H9 (cell line): ENCODE results near the gene DAPP1. TPM values are rescaled to one million over a fixed set of nuclear protein-coding genes. Genes with fewer than 3 reads are reported as not detected.

ENCODE experiments used
- DNase-seq: peaks from one replicate; pipeline ENCODE4 v3.0.0-alpha.2; 2017
- H2AFZ ChIP-seq: one replicate; pipeline ENCODE4 v1.6.1; 2013; ENCODE audit warnings: mild to moderate bottlenecking, low read length, control low read depth, moderate library complexity
- H2AK5ac ChIP-seq: 2 replicates; pipeline ENCODE4 v1.6.1; 2013; ENCODE audit warnings: low read length, control low read depth, mixed read lengths; ENCODE audit not compliant: insufficient read length
- H2BK120ac ChIP-seq: one replicate; pipeline ENCODE4 v1.6.1; 2013; ENCODE audit warnings: low read depth, mild to moderate bottlenecking, low read length, control low read depth, inconsistent platforms; ENCODE audit not compliant: poor library complexity, severe bottlenecking
- H2BK12ac ChIP-seq: 2 replicates; pipeline ENCODE4 v1.6.1; 2013; ENCODE audit warnings: low read length, control low read depth, mixed read lengths, low read depth; ENCODE audit not compliant: insufficient read length
- H2BK15ac ChIP-seq: 2 replicates; pipeline ENCODE4 v1.6.1; 2013; ENCODE audit warnings: low read depth, low read length, control low read depth
- H2BK20ac ChIP-seq: one replicate; pipeline ENCODE4 v1.6.1; 2013; ENCODE audit warnings: low read depth, mild to moderate bottlenecking, low read length, control low read depth, inconsistent platforms; ENCODE audit not compliant: poor library complexity, severe bottlenecking
- H2BK5ac ChIP-seq: 2 replicates; pipeline ENCODE4 v1.6.1; 2013; ENCODE audit warnings: low read length, control low read depth, mixed read lengths; ENCODE audit not compliant: insufficient read length
- H3K14ac ChIP-seq: 2 replicates; pipeline ENCODE4 v1.6.1; 2013; ENCODE audit warnings: low read length, control low read depth; ENCODE audit not compliant: insufficient read depth
- H3K18ac ChIP-seq: 2 replicates; pipeline ENCODE4 v1.6.1; 2013; ENCODE audit warnings: low read depth, mild to moderate bottlenecking, mixed read lengths, low read length, control low read depth; ENCODE audit not compliant: insufficient read length
- H3K23ac ChIP-seq: 2 replicates; pipeline ENCODE4 v1.6.1; 2013; ENCODE audit warnings: low read length, control low read depth, mixed read lengths, low read depth; ENCODE audit not compliant: insufficient read length
- H3K23me2 ChIP-seq: 2 replicates; pipeline ENCODE4 v1.6.1; 2013; ENCODE audit warnings: low read depth, mild to moderate bottlenecking, mixed read lengths, low read length, control low read depth; ENCODE audit not compliant: insufficient read length, poor library complexity, severe bottlenecking
- H3K27ac ChIP-seq: 2 replicates; pipeline ENCODE4 v1.5.1; 2013; ENCODE audit warnings: low read length, control low read depth, mixed read lengths, low read depth; ENCODE audit not compliant: insufficient read length
- H3K27me3 ChIP-seq: 2 replicates; pipeline ENCODE4 v1.6.1; 2013; ENCODE audit warnings: low read length, control low read depth, inconsistent platforms; ENCODE audit not compliant: insufficient read depth
- H3K4ac ChIP-seq: 2 replicates; pipeline ENCODE4 v1.6.1; 2013; ENCODE audit warnings: low read depth, mild to moderate bottlenecking, control low read depth, inconsistent platforms, low read length, moderate library complexity
- H3K4me1 ChIP-seq: 2 replicates; pipeline ENCODE4 v1.6.1; 2013; ENCODE audit warnings: low read length, control low read depth, inconsistent platforms; ENCODE audit not compliant: insufficient read depth
- H3K4me2 ChIP-seq: 2 replicates; pipeline ENCODE4 v1.6.1; 2013; ENCODE audit warnings: low read length, control low read depth, mixed read lengths; ENCODE audit not compliant: insufficient read length, insufficient read depth
- H3K56ac ChIP-seq: 2 replicates; pipeline ENCODE4 v1.6.1; 2013; ENCODE audit warnings: low read depth, mild to moderate bottlenecking, mixed read lengths, low read length, control low read depth; ENCODE audit not compliant: insufficient read length
- H3K79me1 ChIP-seq: 2 replicates; pipeline ENCODE4 v1.6.1; 2013; ENCODE audit warnings: low read depth, mild to moderate bottlenecking, moderate library complexity, low read length, control low read depth, inconsistent platforms; ENCODE audit not compliant: insufficient read depth, poor library complexity, severe bottlenecking
- H3K79me2 ChIP-seq: 2 replicates; pipeline ENCODE4 v1.6.1; 2013; ENCODE audit warnings: low read length, control low read depth, inconsistent platforms; ENCODE audit not compliant: insufficient read depth
- H3K9ac ChIP-seq: 2 replicates; pipeline ENCODE4 v1.6.1; 2013; ENCODE audit warnings: low read length, control low read depth, mixed read lengths; ENCODE audit not compliant: insufficient read length; ENCODE audit errors: extremely low read depth
- H3K9me3 ChIP-seq: one replicate; pipeline ENCODE4 v1.6.1; 2013; ENCODE audit warnings: low read depth, low read length, inconsistent platforms; ENCODE audit not compliant: control insufficient read depth
- H3T11ph ChIP-seq: one replicate; pipeline ENCODE4 v1.6.1; 2013; ENCODE audit warnings: mild to moderate bottlenecking, low read length, control low read depth, inconsistent platforms
- H4K20me1 ChIP-seq: one replicate; pipeline ENCODE4 v1.6.1; 2013; ENCODE audit not compliant: control insufficient read depth, insufficient read length, insufficient read depth
- H4K5ac ChIP-seq: 2 replicates; pipeline ENCODE4 v1.6.1; 2013; ENCODE audit warnings: low read depth, mild to moderate bottlenecking, mixed read lengths, low read length, control low read depth; ENCODE audit not compliant: insufficient read length
- H4K8ac ChIP-seq: replicated peaks from 2 replicates; pipeline ENCODE4 v1.6.1; 2013; ENCODE audit warnings: low read length, control low read depth, mixed read lengths, low read depth; ENCODE audit not compliant: insufficient read length
- H4K91ac ChIP-seq: 2 replicates; pipeline ENCODE4 v1.6.1; 2013; ENCODE audit warnings: low read depth, mild to moderate bottlenecking, moderate library complexity, mixed read lengths, low read length, control low read depth; ENCODE audit not compliant: insufficient read length
- H3K27ac Mint-ChIP-seq, 3 experiments: 2 replicates in 2 of 3; 3 replicates in 1 of 3; pipeline ENCODE4 v1.8.0; 2020 to 2021; ENCODE audit warnings: mixed read lengths in 3 of 3, mild to moderate bottlenecking in 1 of 3, moderate library complexity in 1 of 3
- H3K27me3 Mint-ChIP-seq: 2 replicates; pipeline ENCODE4 v1.8.0; 2021; ENCODE audit warnings: low read depth, mild to moderate bottlenecking, moderate library complexity, mixed read lengths
- H3K36me3 Mint-ChIP-seq, 3 experiments: 2 replicates in 2 of 3; 3 replicates in 1 of 3; pipeline ENCODE4 v1.8.0; 2020 to 2021; ENCODE audit warnings: low read depth in 3 of 3, mixed read lengths in 3 of 3; ENCODE audit not compliant: insufficient read depth in 1 of 3
- H3K4me1 Mint-ChIP-seq, 2 experiments: 2 replicates each; pipeline ENCODE4 v1.8.0; 2020; ENCODE audit warnings: mixed read lengths in 2 of 2
- H3K4me3 Mint-ChIP-seq, 2 experiments: 2 replicates in 1 of 2; 3 replicates in 1 of 2; pipeline ENCODE4 v1.8.0; 2020 to 2021; ENCODE audit warnings: mild to moderate bottlenecking in 2 of 2, mixed read lengths in 2 of 2, moderate library complexity in 1 of 2
- H3K9me3 Mint-ChIP-seq, 2 experiments: 2 replicates in 1 of 2; 3 replicates in 1 of 2; pipeline ENCODE4 v1.8.0; 2020; ENCODE audit warnings: mild to moderate bottlenecking in 2 of 2, mixed read lengths in 2 of 2, moderate library complexity in 1 of 2
- CTCF ChIP-seq: fragments of 200-600 bp; sonication (generic); conservative IDR thresholded peaks from 3 replicates; pipeline ENCODE4 v1.8.0; 2021; ENCODE audit warnings: antibody characterized with exemption, mild to moderate bottlenecking
- WGBS: extraction: QIAGEN DNeasy Blood & Tissue Kit; methylation state at CpG from one replicate; pipeline ENCODE4 v1.1.7; 2013; ENCODE audit warnings: missing lambda C conversion rate, low lambda C conversion rate, mixed read lengths; ENCODE audit not compliant: insufficient read length; ENCODE audit errors: extremely low coverage; 5-methylcytosine and 5-hydroxymethylcytosine counted together
- total RNA-seq: library from RNA; stranded (reverse); gene quantifications from 2 replicates; pipeline ENCODE4 v1.2.1, GENCODE V29; 2021

Gene DAPP1
- total RNA-seq, 1 experiment from 2014 or later = not detected

- H3K4ac ChIP-seq = no peak overlapping the region
- H3K27me3 Mint-ChIP-seq = no peaks in the 10 kb centered on the region
- DNase-seq = no peak
Measured at GRCh38 chr4:99893839-99894160, 77.2 kb downstream of the DAPP1 start.

More at GRCh38 chr4:99893839-99894160, 77.2 kb downstream of the DAPP1 start:
- Histone ChIP-seq H4K20me1 (no peaks in the 10 kb centered on the region), H2AFZ (no peak overlapping the region), H3K9me3 (no peaks in the 10 kb centered on the region), H3K18ac (no peak overlapping the region), H4K5ac (no peak overlapping the region), H3K9ac (peak overlapping the region; percentile 75), H2BK20ac (no peak overlapping the region), H3T11ph (no peak overlapping the region), H3K79me1 (no peaks in the 10 kb centered on the region), H3K27me3 (no peaks in the 10 kb centered on the region), H4K91ac (no peak overlapping the region), H3K27ac (no peak overlapping the region), H3K14ac (0 out of 2 replicates have a peak overlapping the region, but pooled peaks have one; percentile 58), H2BK5ac (no peak overlapping the region), H4K8ac (no peak overlapping the region), H3K23ac (no peak overlapping the region), H2AK5ac (no peak overlapping the region), H3K56ac (no peak overlapping the region), H2BK15ac (no peak overlapping the region), H3K4me1 (no peaks in the 10 kb centered on the region), H3K79me2 (0 out of 2 replicates have a peak, but pooled peaks cover 1% of the 10 kb centered on the region), H2BK120ac (no peak overlapping the region), H3K4me2 (peak overlapping the region; percentile 76), H3K23me2 (peaks cover 12% of the 10 kb centered on the region), H2BK12ac (no peak overlapping the region)
- Mint-ChIP-seq H3K27ac (peak overlapping the region; percentile 84 to 97 (median 96); a peak in 6 of 7 replicates), H3K9me3 (no peaks in the 10 kb centered on the region), H3K4me3 (peak overlapping the region; percentile 97 to 98), H3K36me3 (no peaks in the 10 kb centered on the region), H3K4me1 (peaks cover 8% of the 10 kb centered on the region in 2 experiments)
- no peak for TF ChIP-seq CTCF
- no CpG with 5 or more reads among the region's 12 CpGs for WGBS
